HepG2 (cell line): Measurements from ENCODE around the gene INO80C. TPM values are rescaled to one million over a fixed set of nuclear protein-coding genes. Genes with fewer than 3 reads are reported as not detected.
A peak's percentile ranks its signal among the peaks of the same experiment; 100 is the strongest.

Source experiments
- ATAC-seq: fragments of 200-7000 bp; cut with Tn5 transposase; 3 replicates; pipeline ENCODE4 v1.9.1; 2020; ENCODE audit warnings: mild to moderate bottlenecking, moderate library complexity
- Bru-seq: library from RNA; stranded (reverse); fragments of 400-500 nt; gene quantifications from one replicate; lab custom pipeline; 2021; lab: Mats Ljungman, UMichigan
- BruChase-seq, 2 experiments: library from RNA; stranded (reverse); fragments of 400-500 nt; gene quantifications; one replicate each; lab custom pipeline; 2021; lab: Mats Ljungman, UMichigan
- BruUV-seq: library from RNA; stranded (reverse); fragments of 400-500 nt; replicated peaks from 2 replicates; lab custom pipeline; 2021; lab: Mats Ljungman, UMichigan
- CTCF ChIA-PET: fragments of 300-600 bp; formaldehyde crosslinking; extraction: SDS; loops from one replicate; lab custom pipeline; 2021; ENCODE audit warnings: low total read pairs, inconsistent platforms, low intra/inter-chr PET ratio; lab: Yijun Ruan, JAX
- POLR2A ChIA-PET: fragments of 350-600 bp; sonication (Branson Sonifier 250); formaldehyde crosslinking; loops from one replicate; lab custom pipeline; 2020; ENCODE audit warnings: antibody characterized with exemption, inconsistent platforms; lab: Yijun Ruan, JAX
- DNase-seq: peaks from one replicate; pipeline ENCODE4 v3.0.0-alpha.2; 2015; ENCODE audit warnings: low spot score
- FAIRE-seq: peaks from 3 replicates; lab custom pipeline; 2011; peaks lifted over from hg19 to GRCh38; lab: Jason Lieb, UNC
- H2AFZ ChIP-seq: one replicate; pipeline ENCODE4 v1.6.1; 2011; ENCODE audit warnings: low read length, inconsistent platforms
- H3K27ac ChIP-seq: fragments of 300-600 bp; 3 replicates; pipeline ENCODE4 v1.8.0; 2011; ENCODE audit warnings: mixed run types, mild to moderate bottlenecking, mixed read lengths, low read length, inconsistent platforms; ENCODE audit not compliant: insufficient read depth; ENCODE audit errors: extremely low read length
- H3K27me3 ChIP-seq, 2 experiments: fragments of 200-600 bp in 1 of 2; 2 replicates in 1 of 2; 3 replicates in 1 of 2; pipeline versions ENCODE4 v1.6.0 to v1.8.0; 2011; ENCODE audit warnings: low read length in 2 of 2, mild to moderate bottlenecking in 2 of 2, moderate library complexity in 2 of 2, inconsistent platforms in 1 of 2; ENCODE audit not compliant: insufficient read depth in 2 of 2, control insufficient read depth in 1 of 2
- H3K36me3 ChIP-seq, 2 experiments: fragments of 200-600 bp in 1 of 2; replicated peaks in 1 of 2; 2 replicates in 1 of 2; 3 replicates in 1 of 2; pipeline versions ENCODE4 v1.5.1 to v1.8.0; 2011; ENCODE audit warnings: low read length in 2 of 2, inconsistent platforms in 1 of 2; ENCODE audit not compliant: insufficient read depth in 2 of 2, control insufficient read depth in 1 of 2
- H3K4me1 ChIP-seq: 2 replicates; pipeline ENCODE4 v1.5.1; 2012; ENCODE audit warnings: low read length, inconsistent platforms; ENCODE audit not compliant: insufficient read depth
- H3K4me2 ChIP-seq: 2 replicates; pipeline ENCODE4 v1.6.0; 2011; ENCODE audit warnings: low read depth, low read length, inconsistent platforms
- H3K4me3 ChIP-seq, 3 experiments: fragments of 200-600 bp in 1 of 3; sonication (generic), shearing (Covaris generic) in 1 of 3; replicated peaks in 1 of 3; 2 replicates each; pipeline ENCODE4 v1.5.1; 2011 to 2016; ENCODE audit warnings: low read length in 3 of 3, inconsistent platforms in 2 of 3, low read depth in 2 of 3, mild to moderate bottlenecking in 2 of 3, control low read depth in 1 of 3, mixed read lengths in 1 of 3; ENCODE audit not compliant: insufficient read depth in 1 of 3
- H3K79me2 ChIP-seq: one replicate; pipeline ENCODE4 v1.6.1; 2011; ENCODE audit warnings: low read length, inconsistent platforms; ENCODE audit not compliant: insufficient read depth
- H3K9ac ChIP-seq: 2 replicates; pipeline ENCODE4 v1.6.0; 2011; ENCODE audit warnings: mild to moderate bottlenecking, low read depth, low read length, inconsistent platforms; ENCODE audit not compliant: insufficient read depth
- H3K9me3 ChIP-seq: 2 replicates; pipeline ENCODE4 v1.5.1; 2012; ENCODE audit warnings: mild to moderate bottlenecking, low read length
- H4K20me1 ChIP-seq: 2 replicates; pipeline ENCODE4 v1.6.0; 2011; ENCODE audit warnings: inconsistent platforms, mild to moderate bottlenecking, low read length, moderate library complexity; ENCODE audit not compliant: insufficient read depth
- ATF6 ChIP-seq: sonication (generic); formaldehyde crosslinking; conservative IDR thresholded peaks from 2 replicates; pipeline ENCODE4 v1.4.0; 2020; ENCODE audit warnings: missing genetic modification reagents
- CCAR2 ChIP-seq: fragments of 200-400 bp; formaldehyde crosslinking; optimal IDR thresholded peaks from 2 replicates; pipeline ENCODE3; 2018; ENCODE audit warnings: low read depth, mild to moderate bottlenecking, low read length, moderate library complexity
- NFRKB ChIP-seq: fragments of 450-650 bp; IDR thresholded peaks from 2 replicates; pipeline ENCODE4 v1.6.1; 2017
- PHF20 ChIP-seq: sonication (generic); formaldehyde crosslinking; IDR thresholded peaks from 2 replicates; pipeline ENCODE4 v1.5.0; 2020; ENCODE audit warnings: mild to moderate bottlenecking, missing genetic modification reagents
- PLSCR1 ChIP-seq: sonication (generic); formaldehyde crosslinking; IDR thresholded peaks from 2 replicates; pipeline ENCODE4 v1.5.0; 2020; ENCODE audit warnings: missing genetic modification reagents, mild to moderate bottlenecking, borderline replicate concordance
- RBAK ChIP-seq: sonication (generic); formaldehyde crosslinking; IDR thresholded peaks from 2 replicates; pipeline ENCODE4 v1.5.1; 2020; ENCODE audit warnings: mild to moderate bottlenecking, missing genetic modification reagents
- SMAD1 ChIP-seq: sonication (generic); formaldehyde crosslinking; IDR thresholded peaks from 2 replicates; pipeline ENCODE4 v1.4.0; 2020; ENCODE audit warnings: missing genetic modification reagents, low read depth, mild to moderate bottlenecking, borderline replicate concordance
- SMC3 ChIP-seq: IDR thresholded peaks from 2 replicates; pipeline ENCODE4 v1.6.1; 2011; ENCODE audit warnings: low read length, improper control_type of control experiment
- SP140L ChIP-seq: sonication (generic); formaldehyde crosslinking; IDR thresholded peaks from 2 replicates; pipeline ENCODE4 v1.4.0; 2020; ENCODE audit warnings: missing genetic modification reagents, borderline replicate concordance
- THAP8 ChIP-seq: sonication (generic); formaldehyde crosslinking; IDR thresholded peaks from 2 replicates; pipeline ENCODE4 v1.5.1; 2020; ENCODE audit warnings: missing genetic modification reagents, mild to moderate bottlenecking, borderline replicate concordance
- TP53 ChIP-seq: sonication (generic); formaldehyde crosslinking; conservative IDR thresholded peaks from 2 replicates; pipeline ENCODE4 v1.4.0; 2020; ENCODE audit warnings: missing genetic modification reagents
- ZNF441 ChIP-seq: sonication (generic); formaldehyde crosslinking; IDR thresholded peaks from 2 replicates; pipeline ENCODE4 v1.7.0; 2021; ENCODE audit warnings: missing genetic modification reagents, borderline replicate concordance
- WGBS: methylation state at CpG from one replicate; pipeline ENCODE4 v1.1.6; 2017; ENCODE audit warnings: low lambda C conversion rate; 5-methylcytosine and 5-hydroxymethylcytosine counted together
- in situ Hi-C: cut with HindIII; loops from 2 replicates; pipeline ENCODE4 v1.10.0; 2017; ENCODE audit warnings: low pct_unique_long_range_greater_than_20kb; ENCODE audit not compliant: extremely low pct_ligation_motif_present
- intact Hi-C: fragments of 100-400 bp; cut with micrococcal nuclease; formaldehyde crosslinking; loops from one replicate; pipeline ENCODE4 v1.10.0; 2022; ENCODE audit not compliant: unreplicated experiment
- long read RNA-seq, 2 experiments: library from RNA in 1 of 2; library from polyadenylated mRNA in 1 of 2; stranded (forward) in 1 of 2; unstranded in 1 of 2; transcript quantifications; one replicate each; pipeline ENCODE4 v2.0.0, GENCODE V29; 2019 to 2022
- polyA minus RNA-seq, 3 experiments: library from RNA; depleted of rRNA, polyadenylated mRNA; stranded (reverse); fragments of >200 nt; gene quantifications; 2 replicates each; pipeline ENCODE4 v1.2.3, GENCODE V29; 2011; ENCODE audit warnings: low replicate concordance in 1 of 3
- polyA plus RNA-seq, 8 experiments: library from polyadenylated mRNA; depleted of rRNA in 3 of 8; stranded (reverse) in 7 of 8; unstranded in 1 of 8; fragments of >200 nt; fragmentation: Illumina TruSeq in 4 of 8; extraction: Trizol in 4 of 8; gene quantifications; 2 replicates each; pipeline versions ENCODE4 v1.2.1 to v1.2.3, GENCODE V29; 2011 to 2016; ENCODE audit warnings: low read depth in 4 of 8, missing spikeins in 1 of 8, mixed read lengths in 1 of 8; ENCODE audit not compliant: insufficient read depth in 1 of 8
- total RNA-seq, 5 experiments: library from RNA; depleted of rRNA; stranded (reverse); fragments of >200 nt; fragmentation: Illumina TruSeq; extraction: Trizol; gene quantifications; 2 replicates each; pipeline ENCODE4 v1.2.3, GENCODE V29; 2016; ENCODE audit warnings: low read depth in 1 of 5

INO80C gene
- total RNA-seq (2016; rRNA removed; fragmentation: Illumina TruSeq; extraction: Trizol), result 8.2 and 10.8 TPM in 2 replicates
- total RNA-seq (2016; cell fraction: cytosol; rRNA removed; fragmentation: Illumina TruSeq; extraction: Trizol; ENCODE audit: low read depth), result 5.2 and 7.5 TPM in 2 replicates
- 6.6 and 9.8 TPM in 2 replicates for total RNA-seq (2016; cell fraction: insoluble cytoplasmic fraction; rRNA removed; fragmentation: Illumina TruSeq; extraction: Trizol)
- total RNA-seq (2016; cell fraction: membrane; rRNA removed; fragmentation: Illumina TruSeq; extraction: Trizol), result 4.8 and 6.6 TPM in 2 replicates
- 11.1 and 13.4 TPM in 2 replicates for total RNA-seq (2016; cell fraction: nucleus; rRNA removed; fragmentation: Illumina TruSeq; extraction: Trizol)
- polyA plus RNA-seq (2011; rRNA removed), result 15.4 and 20.5 TPM in 2 replicates
- 17.9 and 18.5 TPM in 2 replicates for polyA plus RNA-seq (2011; cell fraction: cytosol; rRNA removed)
- 14.5 and 18.5 TPM in 2 replicates for polyA plus RNA-seq (2011; cell fraction: nucleus; rRNA removed)
- 17.4 and 24.1 TPM in 2 replicates for polyA plus RNA-seq (2012)
- polyA plus RNA-seq (2016; cell fraction: cytosol; fragmentation: Illumina TruSeq; extraction: Trizol; ENCODE audit: low read depth), result 8.6 and 12.5 TPM in 2 replicates
- 40.1 and 41.8 TPM in 2 replicates for polyA plus RNA-seq (2016; cell fraction: insoluble cytoplasmic fraction; fragmentation: Illumina TruSeq; extraction: Trizol; ENCODE audit: low read depth)
- 13.6 and 13.7 TPM in 2 replicates for polyA plus RNA-seq (2016; cell fraction: membrane; fragmentation: Illumina TruSeq; extraction: Trizol; ENCODE audit: low read depth)
- 27.3 and 33.7 TPM in 2 replicates for polyA plus RNA-seq (2016; cell fraction: nucleus; fragmentation: Illumina TruSeq; extraction: Trizol; ENCODE audit: insufficient read depth, low read depth)
- polyA minus RNA-seq (2011; rRNA and poly(A)+ RNA removed; ENCODE audit: low replicate concordance), result 9.7 and 18.8 TPM in 2 replicates
- 6.5 TPM in 2 replicates for polyA minus RNA-seq (2011; cell fraction: cytosol; rRNA and poly(A)+ RNA removed)
- 19.0 and 30.3 TPM in 2 replicates for polyA minus RNA-seq (2011; cell fraction: nucleus; rRNA and poly(A)+ RNA removed)
- percentile 65 among the genes with signal in this experiment for Bru-seq, nascent RNA
- percentile 88 among the genes with signal in this experiment for BruChase-seq, experiment 1, labeled RNA remaining after a 6-hour chase
- BruChase-seq, experiment 2, labeled RNA remaining after a 2-hour chase, result percentile 84 among the genes with signal in this experiment
- long read RNA-seq, experiment 1, transcript INO80C-202 (5 exons, 974 nt), result major isoform, 12 of 22 reads
- long read RNA-seq, experiment 1, partial matches to known transcripts, result 6 of 22 reads
- long read RNA-seq, experiment 1, other reads (novel, unspliced or antisense), result 1 of 22 reads
- long read RNA-seq, experiment 2, transcript INO80C-202 (5 exons, 974 nt), result major isoform, 15 of 43 reads
- long read RNA-seq, experiment 2, partial matches to known transcripts, result 16 of 43 reads
- long read RNA-seq, experiment 2, other reads (novel, unspliced or antisense), result 7 of 43 reads

GRCh38 chr18:35497370-35498197 lies at the start of gene INO80C:
TSS of gene INO80C (minus strand) at chr18:35497960. CDS start at chr18:35497874, 86 bp downstream.
- Histone ChIP-seq H3K27me3 (no peaks in the 10 kb centered on the region), H3K9me3 (no peaks in the 10 kb centered on the region), H3K36me3 (no peaks in the 10 kb centered on the region), H3K27ac (peak within 1 kb of the TSS; percentile 91), H3K4me2 (peak within 1 kb of the TSS; percentile 87), H4K20me1 (no peaks in the 10 kb centered on the region), H3K79me2 (peaks cover 39% of the 10 kb centered on the region), H3K4me1 (peaks cover 75% of the 10 kb centered on the region), H2AFZ (peak within 1 kb of the TSS; percentile 85), H3K4me3 (peak within 1 kb of the TSS; percentile 66 to 80 (median 73)), H3K9ac (peak within 1 kb of the TSS; percentile 86)
- in situ Hi-C loops (no loop called here), intact Hi-C loops (loop anchor here (1.0 to 5.0 kb wide), 4 partner anchors 15 to 205 kb away; no protein-coding TSS in a partner anchor)
- 1% methylated on average over 52 of the region's 61 CpGs for WGBS
- ChIA-PET CTCF (no interaction called here), POLR2A (interaction anchor here (0.8 to 3.7 kb wide), 16 partner anchors 10 to 207 kb away, joined by 4 to 70 read pairs (median 5); partner anchors contain the start of genes ZNF24 and ZSCAN30)
- peak; percentile 85 for DNase-seq
- TSS peak; percentile 98 for BruUV-seq
- no peak for FAIRE-seq
- ATAC-seq, result peak; percentile 96
- TF ChIP-seq TP53 (CRISPR knock-in tag), result no peak; the same call in 1 of the 2 replicates
- TF ChIP-seq NFRKB, result no peak
- peak; percentile 76 for TF ChIP-seq ZNF441
- no peak for TF ChIP-seq THAP8 (CRISPR knock-in tag)
- TF ChIP-seq SMC3, result peak; percentile 29; the same call in 1 of the 2 replicates
- TF ChIP-seq RBAK (CRISPR knock-in tag), result no peak
- peak; percentile 96 for TF ChIP-seq SP140L (CRISPR knock-in tag)
- peak; percentile 92; the same call in 1 of the 2 replicates for TF ChIP-seq SMAD1 (CRISPR knock-in tag)
- TF ChIP-seq PLSCR1 (CRISPR knock-in tag), result no peak; the same call in 1 of the 2 replicates
- TF ChIP-seq CCAR2, result peak; percentile 83
- TF ChIP-seq ATF6 (CRISPR knock-in tag), result no peak
- TF ChIP-seq PHF20 (CRISPR knock-in tag), result peak; percentile 92
